ENCODE results near the gene COL12A1. TPM values are rescaled to one million over a fixed set of nuclear protein-coding genes. Genes with fewer than 3 reads are reported as not detected.

The COL12A1 gene
- total RNA-seq, 4 donors from 2014 or later = 14.2 to 45.1 (median 32.3) TPM

DNA sequence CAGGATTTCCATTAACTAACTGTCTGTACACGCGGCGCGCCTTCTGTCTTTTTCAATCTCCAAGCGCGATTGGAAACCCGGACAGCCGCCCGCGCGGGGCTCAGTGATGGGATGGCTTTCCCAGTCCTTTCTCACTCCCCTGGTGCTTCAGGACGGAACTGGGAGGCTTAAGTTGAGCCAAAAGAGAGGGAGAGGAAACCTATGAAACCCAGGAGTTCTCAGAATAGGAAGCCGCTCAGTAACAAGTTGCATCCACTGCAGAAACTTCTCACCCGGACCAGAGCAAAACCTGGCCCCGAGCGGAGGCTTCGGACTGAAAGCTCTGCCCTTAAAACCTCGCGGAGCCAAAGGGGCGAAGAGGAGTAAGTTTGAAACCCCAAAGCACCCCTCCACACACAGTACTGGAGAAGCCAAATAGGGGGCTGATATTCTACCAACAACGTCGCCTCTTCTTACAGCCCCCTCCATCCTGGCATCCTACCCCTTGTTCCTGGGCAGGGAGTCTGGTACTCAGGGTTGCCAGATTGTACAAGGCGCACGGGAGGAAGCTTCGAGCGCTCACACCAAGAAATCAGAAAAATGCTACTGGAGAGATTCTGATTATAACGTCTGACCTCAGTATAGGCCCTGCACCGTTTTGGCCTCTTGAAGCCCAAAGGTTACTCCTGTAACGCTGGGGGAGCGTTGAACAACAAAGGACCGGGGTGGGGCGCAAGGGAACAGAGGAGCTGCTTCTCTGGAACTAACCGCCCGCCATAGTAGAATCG is 906 bp upstream of the COL12A1 start:
- WGBS, 2 donors (ENCODE audit: low coverage in 1 of 2) = 29 to 51% methylated on average over 7 to 35 of the region's 35 CpGs
- H3K27ac ChIP-seq = peak overlapping the region; percentile 79 to 86 (median 84)

DNA sequence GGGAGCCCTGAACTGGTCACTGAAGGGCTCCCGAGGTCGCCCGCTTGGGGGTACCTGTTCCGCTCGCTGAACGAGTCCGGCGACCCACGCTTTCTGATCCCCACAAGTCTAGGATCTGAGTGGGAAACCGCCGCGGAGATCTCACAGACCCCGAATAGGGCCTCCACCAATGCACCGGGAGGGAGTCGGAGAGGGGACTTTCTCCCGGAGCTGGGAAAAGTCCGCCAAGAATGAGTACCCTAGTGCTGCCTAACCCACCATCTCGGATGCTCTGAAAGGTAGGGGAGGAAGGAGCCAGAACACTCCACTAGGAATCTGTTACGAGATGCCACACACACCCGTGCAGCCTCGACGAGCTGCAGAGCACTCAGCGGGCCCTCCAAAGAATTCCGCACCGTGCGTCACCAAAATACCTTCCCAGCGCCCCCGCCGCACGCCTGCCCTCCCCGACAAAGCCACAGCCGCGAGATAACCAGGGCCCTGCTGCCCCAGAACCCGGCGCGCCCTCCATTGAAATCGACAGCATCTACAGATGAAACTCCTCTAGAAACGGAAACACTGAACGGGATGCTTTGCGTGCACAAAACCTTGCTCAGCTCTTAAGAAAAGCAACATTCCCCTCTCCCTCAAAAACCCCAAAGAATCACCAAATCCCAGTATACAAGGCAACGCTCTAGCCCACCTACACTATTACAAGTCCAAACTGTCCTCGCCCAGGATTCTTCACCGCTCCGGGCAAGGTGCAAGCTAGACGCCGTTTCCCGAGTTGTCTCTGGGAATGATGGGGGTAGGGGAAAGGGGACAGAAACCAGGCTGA is 686 bp downstream of the COL12A1 start:
- 0 to 9% methylated on average over 1 to 47 of the region's 47 CpGs for WGBS, 2 donors (ENCODE audit: low coverage in 1 of 2)

More for the DNA sequence above, 906 bp upstream of the COL12A1 start:
- DNase-seq = no peak
- no peaks in the 10 kb centered on the region for H3K9me3 ChIP-seq
- in situ Hi-C loops (cut with MboI; ENCODE audit: low pct_ligation_motif_present in 1 of 4, low pct_unique_long_range_greater_than_20kb in 1 of 4, low sequenced_read_pairs in 3 of 4) (loop anchor here in 3 of 4 donors (25.0 kb wide), 4 partner anchors 794 to 1469 kb away; no protein-coding TSS in a partner anchor), intact Hi-C loops (cut with DNase I; ENCODE audit: low total_unique reads) (loop anchor here (5.0 to 10.0 kb wide), 4 partner anchors 452 to 1469 kb away; no protein-coding TSS in a partner anchor)
- no peaks in the 10 kb centered on the region for H3K36me3 ChIP-seq
- H3K4me1 ChIP-seq = peaks cover 4 to 60% (median 17%) of the 10 kb centered on the region in 4 donors
- TF ChIP-seq EP300 (IDR thresholded peaks at IDR 0.05; ENCODE audit: low read depth) (no peak), POLR2AphosphoS5 (IDR thresholded peaks at IDR 0.05) (no peak), POLR2A (IDR thresholded peaks at IDR 0.05) (no peak)
- TF ChIP-seq, protein P1, sequence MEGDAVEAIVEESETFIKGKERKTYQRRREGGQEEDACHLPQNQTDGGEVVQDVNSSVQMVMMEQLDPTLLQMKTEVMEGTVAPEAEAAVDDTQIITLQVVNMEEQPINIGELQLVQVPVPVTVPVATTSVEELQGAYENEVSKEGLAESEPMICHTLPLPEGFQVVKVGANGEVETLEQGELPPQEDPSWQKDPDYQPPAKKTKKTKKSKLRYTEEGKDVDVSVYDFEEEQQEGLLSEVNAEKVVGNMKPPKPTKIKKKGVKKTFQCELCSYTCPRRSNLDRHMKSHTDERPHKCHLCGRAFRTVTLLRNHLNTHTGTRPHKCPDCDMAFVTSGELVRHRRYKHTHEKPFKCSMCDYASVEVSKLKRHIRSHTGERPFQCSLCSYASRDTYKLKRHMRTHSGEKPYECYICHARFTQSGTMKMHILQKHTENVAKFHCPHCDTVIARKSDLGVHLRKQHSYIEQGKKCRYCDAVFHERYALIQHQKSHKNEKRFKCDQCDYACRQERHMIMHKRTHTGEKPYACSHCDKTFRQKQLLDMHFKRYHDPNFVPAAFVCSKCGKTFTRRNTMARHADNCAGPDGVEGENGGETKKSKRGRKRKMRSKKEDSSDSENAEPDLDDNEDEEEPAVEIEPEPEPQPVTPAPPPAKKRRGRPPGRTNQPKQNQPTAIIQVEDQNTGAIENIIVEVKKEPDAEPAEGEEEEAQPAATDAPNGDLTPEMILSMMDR (IDR thresholded peaks at IDR 0.05) = no peak
- H3K4me3 ChIP-seq = peak overlapping the region; percentile 37 to 55 (median 42)
- H3K27me3 ChIP-seq = peaks cover 68% of the 10 kb centered on the region

DNA sequence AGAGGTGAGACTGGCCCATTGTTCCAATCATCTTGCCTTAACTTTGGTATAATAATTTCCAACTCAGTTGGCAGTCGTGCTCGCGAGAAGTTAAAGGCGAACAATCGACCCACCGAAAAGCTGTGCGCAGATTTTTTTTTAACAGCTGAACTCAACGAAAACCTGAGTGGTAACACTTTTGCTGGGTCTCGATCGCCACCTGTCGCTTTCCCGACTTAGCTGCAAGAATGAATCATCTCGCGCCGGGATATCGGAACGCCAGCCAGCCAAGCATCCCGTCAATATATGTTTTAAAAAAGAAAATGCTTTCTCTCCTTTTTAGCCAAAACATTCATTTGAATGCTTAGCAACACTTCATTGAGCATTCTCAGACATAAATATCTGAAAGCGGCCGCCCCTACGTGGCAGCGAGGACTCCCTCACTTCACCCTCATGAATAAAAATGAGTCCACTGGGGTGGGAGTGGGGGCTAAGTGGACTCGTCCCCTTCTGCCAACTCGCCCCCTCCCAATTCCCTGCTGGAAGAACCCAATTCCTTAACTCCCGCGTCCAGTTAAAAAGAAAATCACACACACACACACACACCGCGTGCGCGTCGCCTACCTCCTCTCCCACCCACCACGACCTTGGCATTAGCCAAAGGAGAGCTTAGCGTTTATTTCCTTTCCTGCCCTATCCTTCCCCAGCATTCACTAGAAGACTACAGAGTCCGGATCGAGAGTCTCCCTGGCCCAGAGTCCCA is 1.5 kb downstream of the COL12A1 start:
- peak; percentile 72 for DNase-seq
- in situ Hi-C loops (cut with MboI; ENCODE audit: low pct_ligation_motif_present in 1 of 4, low pct_unique_long_range_greater_than_20kb in 1 of 4, low sequenced_read_pairs in 3 of 4) = loop anchor here in 3 of 4 donors (25.0 kb wide), 4 partner anchors 792 to 1467 kb away; no protein-coding TSS in a partner anchor
- no peaks in the 10 kb centered on the region for H3K36me3 ChIP-seq
- WGBS, 2 donors (ENCODE audit: low coverage in 1 of 2) = 4 to 8% methylated on average over 16 to 35 of the region's 35 CpGs
- H3K27ac ChIP-seq = peak overlapping the region; percentile 79 to 86 (median 84)
- TF ChIP-seq EP300 (IDR thresholded peaks at IDR 0.05; ENCODE audit: low read depth) = no peak
- no peak for TF ChIP-seq POLR2AphosphoS5 (IDR thresholded peaks at IDR 0.05)
- TF ChIP-seq, protein P1 (IDR thresholded peaks at IDR 0.05) = peak; percentile 60 to 73 (median 65)
- intact Hi-C loops (cut with DNase I; ENCODE audit: low total_unique reads) = loop anchor here (5.0 to 10.0 kb wide), 3 partner anchors 450 to 1232 kb away; no protein-coding TSS in a partner anchor
- H3K27me3 ChIP-seq = peaks cover 87% of the 10 kb centered on the region
- peaks cover 4 to 57% (median 17%) of the 10 kb centered on the region in 4 donors for H3K4me1 ChIP-seq
- H3K4me3 ChIP-seq = peak overlapping the region; percentile 37 to 55 (median 48)
- no peaks in the 10 kb centered on the region for H3K9me3 ChIP-seq

More for the DNA sequence above, 686 bp downstream of the COL12A1 start:
- no peaks in the 10 kb centered on the region for H3K9me3 ChIP-seq
- peaks cover 4 to 56% (median 17%) of the 10 kb centered on the region in 4 donors for H3K4me1 ChIP-seq
- DNase-seq = peak; percentile 39
- in situ Hi-C loops (cut with MboI; ENCODE audit: low pct_ligation_motif_present in 1 of 4, low pct_unique_long_range_greater_than_20kb in 1 of 4, low sequenced_read_pairs in 3 of 4) (loop anchor here in 3 of 4 donors (25.0 kb wide), 4 partner anchors 793 to 1468 kb away; no protein-coding TSS in a partner anchor), intact Hi-C loops (cut with DNase I; ENCODE audit: low total_unique reads) (loop anchor here (5.0 to 10.0 kb wide), 5 partner anchors 450 to 1468 kb away; no protein-coding TSS in a partner anchor)
- peak overlapping the region; percentile 37 to 55 (median 48) for H3K4me3 ChIP-seq
- H3K27me3 ChIP-seq = peaks cover 84% of the 10 kb centered on the region
- H3K27ac ChIP-seq = peak overlapping the region; percentile 79 to 86 (median 84)
- TF ChIP-seq POLR2AphosphoS5 (IDR thresholded peaks at IDR 0.05) (peak in 1 of 3 donors; percentile 19), EP300 (IDR thresholded peaks at IDR 0.05; ENCODE audit: low read depth) (no peak), POLR2A (IDR thresholded peaks at IDR 0.05) (peak; percentile 4)
- TF ChIP-seq, protein P1 (IDR thresholded peaks at IDR 0.05) = no peak
- no peaks in the 10 kb centered on the region for H3K36me3 ChIP-seq

Data from transverse colon (tissue), 4 donors.